ENCODE measurements around the gene PRIM2.

DNA sequence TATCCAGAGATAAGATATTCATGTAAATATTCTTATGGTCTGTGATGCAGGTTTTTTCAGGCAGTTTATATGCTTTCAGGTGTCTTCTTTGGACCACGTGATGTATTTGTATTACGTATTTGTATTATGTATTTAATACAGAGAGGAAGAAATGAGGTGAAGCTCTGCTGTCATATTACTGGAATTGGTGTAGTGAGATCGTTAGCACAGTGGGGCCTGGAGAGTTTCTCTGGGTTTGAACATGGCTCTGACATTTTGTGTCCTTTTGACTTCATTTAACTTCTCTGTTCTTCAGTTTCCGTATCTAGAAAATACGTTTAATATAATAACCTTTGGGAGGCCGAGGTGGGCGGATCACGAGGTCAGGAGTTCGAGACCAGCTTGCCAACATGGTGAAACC, 1.6 kb upstream of the PRIM2 start:
- TF ChIP-seq, protein P1, sequence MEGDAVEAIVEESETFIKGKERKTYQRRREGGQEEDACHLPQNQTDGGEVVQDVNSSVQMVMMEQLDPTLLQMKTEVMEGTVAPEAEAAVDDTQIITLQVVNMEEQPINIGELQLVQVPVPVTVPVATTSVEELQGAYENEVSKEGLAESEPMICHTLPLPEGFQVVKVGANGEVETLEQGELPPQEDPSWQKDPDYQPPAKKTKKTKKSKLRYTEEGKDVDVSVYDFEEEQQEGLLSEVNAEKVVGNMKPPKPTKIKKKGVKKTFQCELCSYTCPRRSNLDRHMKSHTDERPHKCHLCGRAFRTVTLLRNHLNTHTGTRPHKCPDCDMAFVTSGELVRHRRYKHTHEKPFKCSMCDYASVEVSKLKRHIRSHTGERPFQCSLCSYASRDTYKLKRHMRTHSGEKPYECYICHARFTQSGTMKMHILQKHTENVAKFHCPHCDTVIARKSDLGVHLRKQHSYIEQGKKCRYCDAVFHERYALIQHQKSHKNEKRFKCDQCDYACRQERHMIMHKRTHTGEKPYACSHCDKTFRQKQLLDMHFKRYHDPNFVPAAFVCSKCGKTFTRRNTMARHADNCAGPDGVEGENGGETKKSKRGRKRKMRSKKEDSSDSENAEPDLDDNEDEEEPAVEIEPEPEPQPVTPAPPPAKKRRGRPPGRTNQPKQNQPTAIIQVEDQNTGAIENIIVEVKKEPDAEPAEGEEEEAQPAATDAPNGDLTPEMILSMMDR (optimal IDR thresholded peaks at IDR 0.05 in 1 of 3, IDR thresholded peaks at IDR 0.05 in 1 of 3, conservative IDR thresholded peaks at IDR 0.05 in 1 of 3; ENCODE audit: extremely low read depth in 1 of 3, insufficient read depth in 2 of 3, low read length in 3 of 3) = no peak
- no peak for TF ChIP-seq EZH2 (IDR thresholded peaks at IDR 0.05; ENCODE audit: low read length)

Data from keratinocyte (primary cell).